Anterior cingulate cortex (tissue), 58 donors: ENCODE measurements around the gene RP2.

Experiments
- DNase-seq, 58 donors: peaks; one replicate each; lab custom pipeline; 2025; lab: John Stamatoyannopoulos, UW

The RP2 gene

DNA sequence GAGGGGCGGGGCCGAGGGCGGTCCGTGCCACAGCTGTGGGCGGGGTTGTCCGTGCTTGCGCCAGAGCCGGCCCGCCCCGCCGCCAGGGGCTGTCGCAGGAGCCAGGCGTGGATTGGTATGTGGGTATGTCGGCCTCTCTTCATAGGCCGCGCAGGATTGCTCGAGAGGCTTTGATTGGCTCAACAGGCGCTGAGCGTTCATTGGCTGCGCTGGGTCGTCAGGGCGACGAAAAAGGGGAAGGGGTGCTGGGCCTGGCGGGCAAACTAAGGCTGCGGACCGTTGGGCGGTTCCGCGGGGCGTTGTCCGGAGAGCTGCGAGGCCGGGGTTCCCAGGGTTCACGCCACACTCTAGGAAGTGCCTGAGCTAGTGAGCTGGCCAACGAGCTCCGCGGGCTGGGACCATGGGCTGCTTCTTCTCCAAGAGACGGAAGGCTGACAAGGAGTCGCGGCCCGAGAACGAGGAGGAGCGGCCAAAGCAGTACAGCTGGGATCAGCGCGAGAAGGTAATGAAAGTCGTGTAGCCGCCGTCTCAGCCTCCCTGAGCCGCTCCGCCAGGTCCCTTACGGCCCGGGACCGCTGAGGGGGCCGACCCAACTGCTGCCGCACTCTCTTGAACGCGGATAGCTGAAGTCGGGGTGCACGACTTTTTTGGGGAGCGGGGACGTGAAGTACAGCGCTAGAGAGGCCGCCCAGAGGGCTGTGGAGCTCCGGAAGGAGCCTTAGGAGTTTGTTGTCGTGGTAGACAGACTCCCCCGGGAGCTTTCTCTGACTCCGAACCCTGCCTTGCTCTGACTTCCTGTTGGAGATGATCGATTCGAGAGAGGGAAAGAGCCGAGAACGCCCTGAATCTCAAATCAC is at the start of gene RP2:
Gene RP2, plus strand, starts transcription at position 343 of the 857 bp plus-strand sequence. Its CDS starts 58 bp downstream, at position 401.
- peak; percentile 8 to 94 (median 83) for DNase-seq

DNA sequence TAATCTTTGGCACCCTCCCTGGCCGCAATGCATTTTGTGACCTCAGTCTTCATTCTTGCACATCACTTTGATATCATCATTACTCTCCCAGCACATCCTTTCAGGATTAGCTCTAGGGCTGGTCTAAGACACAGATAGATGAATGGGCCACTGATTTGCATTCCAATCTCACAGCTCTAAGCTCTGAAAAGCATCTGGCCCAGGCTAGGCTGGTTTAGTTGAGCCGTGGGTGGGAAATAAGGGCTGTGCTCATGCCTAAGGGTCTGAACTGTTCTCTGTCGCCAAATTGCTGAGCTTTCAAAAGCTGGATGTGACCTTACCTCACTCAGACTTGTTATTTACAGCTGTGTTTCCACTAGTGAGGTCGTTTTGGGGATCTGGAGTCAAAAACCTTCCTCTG is 47.9 kb upstream of the RP2 start:
- no peak for DNase-seq

DNA sequence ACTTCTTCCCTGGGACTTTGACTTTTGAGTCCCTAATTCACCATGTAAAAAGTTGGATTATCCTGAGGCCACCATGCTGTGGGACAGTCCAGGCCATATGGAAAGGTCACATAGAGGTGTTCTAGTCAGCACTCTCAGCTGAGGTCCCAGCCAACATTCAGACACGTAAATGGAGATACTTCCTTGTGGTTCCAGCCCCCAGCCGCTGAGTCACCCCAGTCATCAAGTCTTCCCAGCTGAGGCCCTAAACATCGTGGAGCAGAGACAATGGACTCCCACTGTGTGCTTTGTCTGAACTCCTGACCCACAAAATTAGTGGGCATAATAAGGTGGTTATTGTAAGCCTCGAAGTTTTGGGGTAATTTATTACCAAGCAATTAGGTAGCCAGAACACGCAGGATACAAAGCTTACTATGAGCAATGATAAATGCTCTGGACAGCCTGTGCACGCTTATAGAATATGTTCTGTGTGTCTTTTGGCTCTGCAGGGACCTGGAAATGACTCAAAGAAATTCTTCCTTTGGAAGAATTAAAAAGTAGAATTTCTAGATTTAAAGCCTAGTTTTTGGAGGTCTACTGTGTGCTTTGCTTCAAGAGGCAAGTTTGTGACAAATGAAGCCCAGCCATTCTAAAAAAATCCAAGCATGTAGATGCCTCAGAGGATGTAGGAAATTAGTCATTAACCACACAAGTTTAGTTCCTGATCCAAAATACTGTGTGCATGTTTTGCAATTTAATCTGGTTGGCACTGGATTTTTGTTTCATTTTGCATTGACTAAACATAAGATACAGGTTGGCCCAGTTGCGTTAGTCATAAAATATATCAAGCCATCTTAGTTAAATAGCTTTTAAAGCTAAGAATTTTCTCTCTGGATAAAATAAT is 44.7 kb upstream of the RP2 start:
- DNase-seq: no peak

DNA sequence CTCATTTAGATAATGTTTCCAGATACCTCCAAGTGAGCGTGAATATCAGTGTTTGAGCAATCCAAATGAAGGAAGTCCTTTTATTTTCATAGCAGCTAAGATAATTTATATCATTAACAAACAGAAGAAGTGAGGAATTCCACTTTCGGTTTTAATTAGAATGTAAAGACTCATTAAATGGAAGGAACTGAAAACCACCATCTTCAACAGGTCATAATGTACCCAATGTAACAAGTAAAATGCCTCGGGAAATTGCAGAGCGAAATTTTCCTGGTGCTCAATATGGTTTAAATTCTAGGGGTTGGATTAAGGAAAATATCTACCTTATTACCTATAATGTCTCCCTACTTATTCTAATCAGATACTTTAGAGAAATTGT is 44.0 kb upstream of the RP2 start:
- DNase-seq: no peak

DNA sequence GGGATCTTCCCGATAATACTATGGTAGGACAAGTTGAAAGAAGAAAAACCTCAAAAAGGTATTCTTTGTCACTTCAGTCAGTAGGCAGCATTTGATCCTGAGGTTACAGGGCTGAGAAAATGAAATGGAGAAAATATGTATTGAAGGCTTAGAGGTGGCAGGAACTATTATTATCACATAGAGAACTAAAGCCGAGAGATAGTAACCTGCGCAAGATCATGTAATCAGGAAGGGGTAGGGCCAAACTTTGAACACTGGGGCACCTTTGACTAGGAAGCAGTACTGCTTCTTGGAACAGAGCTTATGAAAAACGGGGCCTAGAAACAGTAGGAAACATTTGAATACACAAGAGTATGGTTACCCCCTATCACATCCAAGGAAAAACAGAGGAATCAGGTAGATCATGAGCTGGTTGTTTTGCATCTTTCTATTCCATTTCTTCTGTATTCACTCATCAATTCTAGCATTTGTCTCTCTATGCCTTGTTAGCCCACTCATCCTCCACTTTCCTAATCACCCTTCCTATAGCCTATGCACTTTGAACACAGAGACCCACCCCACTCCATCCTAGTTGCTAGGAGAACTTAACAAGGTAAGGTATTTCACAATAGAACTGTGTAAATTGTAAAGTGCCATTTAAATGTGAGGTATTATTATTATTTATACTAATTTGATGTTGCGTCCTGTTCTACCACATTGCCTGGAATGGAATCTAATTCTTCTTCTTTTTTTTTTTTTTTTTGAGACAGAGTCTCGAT is 43.3 kb upstream of the RP2 start:
- no peak for DNase-seq

DNA sequence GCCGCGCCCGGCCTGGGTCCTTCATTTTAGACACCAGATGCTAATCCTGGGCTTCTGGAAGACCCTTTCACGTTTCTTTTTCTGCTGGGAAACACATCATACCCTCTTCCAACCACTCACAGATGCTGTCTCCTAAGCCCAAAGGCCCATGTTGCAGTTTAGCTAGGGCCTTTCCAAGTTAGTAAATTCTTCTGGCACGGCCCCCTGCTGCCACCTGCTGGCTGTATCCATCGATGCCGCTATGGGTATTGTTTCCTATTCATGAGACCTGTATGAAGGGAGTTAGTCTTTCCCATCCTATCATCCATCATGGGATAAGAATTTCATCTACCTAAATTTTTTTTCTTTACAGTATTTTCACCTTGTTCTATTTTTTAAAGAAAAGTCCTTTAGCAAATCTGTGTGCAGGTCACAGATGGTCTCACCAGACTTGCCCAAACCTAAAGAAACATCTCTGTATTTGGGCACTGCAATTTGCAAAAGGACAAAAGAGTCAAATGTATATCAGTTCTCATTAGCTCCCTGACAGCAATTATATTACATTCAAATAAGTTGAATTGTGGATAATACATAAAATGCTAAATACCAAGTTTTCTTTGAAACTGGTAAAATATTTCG is 40.2 kb upstream of the RP2 start:
- DNase-seq: peak in 55 of 58 donors; percentile 0 to 78 (median 27)

DNA sequence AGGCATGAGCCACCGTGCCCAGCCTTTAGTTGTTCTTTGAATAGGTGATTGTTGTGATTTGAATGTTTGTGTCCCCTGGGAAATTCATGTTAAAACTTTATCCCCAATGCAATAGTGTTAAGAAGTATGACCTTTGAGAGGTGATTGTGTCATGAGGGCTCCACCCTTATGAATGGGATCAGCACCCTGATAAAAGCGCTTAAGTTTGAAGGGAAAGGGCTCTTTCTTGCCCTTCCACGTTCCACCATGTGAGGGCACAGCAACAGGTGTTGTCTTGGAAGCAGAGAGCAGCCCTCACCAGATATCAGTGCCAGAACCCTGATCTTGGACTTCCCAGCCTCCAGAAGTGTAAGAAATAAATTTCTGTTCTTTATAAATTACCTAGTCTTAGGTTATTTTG is 33.7 kb upstream of the RP2 start:
- DNase-seq: no peak

DNA sequence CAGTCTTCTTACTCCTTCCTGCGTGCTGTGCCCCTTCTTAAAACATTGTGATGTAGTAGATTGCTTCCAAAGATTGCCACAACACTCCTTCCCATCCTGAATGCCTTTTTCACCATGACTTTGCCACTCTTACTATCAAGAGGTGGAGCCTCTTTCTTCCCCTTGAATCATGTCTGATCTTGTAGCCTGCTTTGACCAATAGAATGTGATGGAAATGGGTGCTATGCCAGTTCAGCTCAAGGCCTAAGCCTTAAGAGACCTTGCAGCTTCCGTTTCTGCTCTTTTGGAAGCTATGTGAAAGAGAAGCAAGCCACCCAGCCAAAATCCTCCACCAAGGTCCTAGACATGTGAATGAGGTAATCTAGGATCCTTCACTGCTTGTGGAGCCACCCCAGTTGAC is 31.6 kb upstream of the RP2 start:
- DNase-seq: no peak

DNA sequence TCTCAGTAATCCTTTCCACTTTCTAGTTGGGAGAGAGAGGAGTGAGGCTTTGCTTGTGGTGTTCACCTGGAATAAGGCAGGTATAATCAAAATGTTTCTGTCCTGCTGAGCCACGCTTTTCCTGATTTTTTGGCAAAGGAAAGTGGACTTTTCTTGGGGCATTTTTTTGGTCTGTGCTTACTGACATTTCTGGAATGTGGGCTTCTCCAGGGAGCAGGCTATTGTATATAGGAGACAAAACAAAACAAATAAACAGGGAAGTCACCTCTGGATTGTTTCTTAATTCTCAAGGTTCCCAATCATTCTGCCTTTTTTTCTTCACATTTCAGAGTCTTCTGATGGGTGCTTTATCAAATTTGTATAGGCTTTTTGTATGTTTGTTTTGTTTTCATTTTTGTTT is 25.7 kb upstream of the RP2 start:
- no peak for DNase-seq

DNA sequence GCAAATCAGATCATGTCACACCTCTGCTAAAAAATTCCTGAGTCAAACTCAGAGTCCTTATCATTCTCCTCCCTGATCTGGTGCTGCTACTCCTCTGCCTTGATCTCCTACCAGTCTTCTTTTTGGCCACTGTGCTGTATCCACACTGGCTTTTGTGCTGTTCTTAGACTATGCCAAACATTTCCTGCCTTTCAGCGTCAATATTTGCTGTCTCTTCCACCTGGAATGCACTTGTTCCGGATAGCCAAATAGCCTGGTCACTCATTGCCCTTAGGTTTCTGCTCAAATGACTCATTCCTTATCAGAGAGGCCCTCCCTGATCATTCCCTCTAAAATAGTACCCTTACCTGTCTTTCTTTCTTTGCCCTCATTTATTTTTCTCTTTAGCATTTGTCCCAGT is 24.4 kb upstream of the RP2 start:
- DNase-seq: no peak

DNA sequence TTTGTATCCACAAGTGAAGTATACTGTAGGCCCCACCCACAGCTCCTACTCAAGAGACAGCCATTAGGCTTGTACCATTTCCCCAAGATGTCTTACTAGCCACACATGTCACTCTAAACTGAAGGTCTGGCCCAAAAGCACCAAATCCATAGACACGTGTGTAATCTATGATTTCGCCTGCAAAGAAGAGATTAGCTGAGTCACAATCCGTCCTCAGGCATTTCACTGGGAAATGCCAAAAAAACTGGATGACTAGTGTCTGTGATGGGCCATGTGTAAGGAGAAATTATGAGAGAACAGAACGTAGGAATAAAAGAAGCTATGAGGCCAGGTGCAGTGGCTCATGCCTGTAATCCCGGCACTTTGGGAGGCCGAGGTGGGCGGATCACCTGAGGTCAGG is 21.9 kb upstream of the RP2 start:
- DNase-seq: no peak

DNA sequence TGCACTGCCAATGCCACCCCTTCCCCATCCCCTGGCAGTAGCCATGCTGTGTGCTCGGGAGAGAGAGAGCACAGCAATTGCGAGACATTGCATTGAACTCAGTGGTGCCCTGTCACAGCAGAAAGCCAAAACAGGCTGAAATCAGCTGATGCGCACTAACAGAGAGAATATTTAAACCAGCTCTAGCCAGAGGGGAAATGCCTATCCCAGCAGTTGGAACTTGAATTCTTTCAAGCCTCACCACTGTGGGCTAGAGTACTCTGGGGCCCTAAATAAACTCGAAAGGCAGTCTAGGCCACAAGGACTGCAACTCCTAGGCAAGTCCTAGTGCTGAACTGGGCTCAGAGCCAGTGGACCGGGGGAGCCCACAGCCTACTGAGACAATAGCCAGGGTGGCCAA is 17.7 kb upstream of the RP2 start:
- no peak for DNase-seq

DNA sequence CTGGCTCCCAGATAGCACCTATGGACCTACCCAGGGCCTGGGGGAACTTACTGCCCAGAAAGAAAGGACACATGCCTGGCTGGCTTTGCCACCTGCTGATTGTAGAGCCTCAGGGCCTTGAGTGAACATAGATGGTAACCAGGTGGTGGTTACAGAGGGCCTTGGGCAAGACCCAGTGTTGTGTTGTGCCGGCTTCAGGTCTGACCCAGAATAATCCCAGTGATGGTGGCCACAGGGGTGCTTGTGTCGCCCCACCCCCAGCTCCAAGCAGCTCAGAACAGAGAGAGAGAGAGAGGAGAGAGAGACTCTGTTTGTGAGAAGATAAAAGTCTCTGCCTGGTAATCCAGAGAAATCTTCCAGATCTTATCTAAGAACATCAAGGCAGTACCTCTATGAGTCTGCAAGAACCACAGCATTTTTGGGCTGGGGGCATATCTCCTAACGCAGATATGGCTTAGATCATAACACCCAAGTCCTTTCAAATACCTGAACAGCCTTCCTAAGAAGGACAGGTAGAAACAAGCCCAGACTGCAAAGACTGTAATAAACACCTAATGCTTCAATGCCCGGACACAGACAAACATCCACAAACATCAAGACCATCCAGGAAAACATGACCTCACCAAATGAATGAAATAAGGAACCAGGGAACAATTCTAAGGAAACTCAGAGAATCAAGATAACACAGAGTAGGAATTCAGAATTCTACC is 16.3 kb upstream of the RP2 start:
- DNase-seq: no peak

DNA sequence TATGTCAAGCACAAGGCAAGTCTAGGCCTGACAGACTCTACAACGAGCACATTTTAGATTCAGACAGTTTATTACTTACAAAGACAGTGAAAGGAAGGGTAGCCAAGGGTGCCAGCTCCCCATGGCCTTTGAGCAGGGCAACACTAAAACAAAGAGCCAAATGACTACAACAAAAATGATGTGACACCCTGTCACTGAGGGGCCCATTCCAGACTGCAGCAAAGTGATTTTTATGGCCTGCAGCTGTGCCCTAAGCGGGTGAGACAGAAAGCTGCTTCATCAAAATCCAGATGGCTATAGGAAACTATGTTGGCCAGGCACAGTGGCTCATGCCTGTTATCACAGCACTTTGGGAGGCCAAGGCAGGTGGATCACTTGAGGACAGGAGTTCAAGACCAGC is 13.4 kb upstream of the RP2 start:
- no peak for DNase-seq

DNA sequence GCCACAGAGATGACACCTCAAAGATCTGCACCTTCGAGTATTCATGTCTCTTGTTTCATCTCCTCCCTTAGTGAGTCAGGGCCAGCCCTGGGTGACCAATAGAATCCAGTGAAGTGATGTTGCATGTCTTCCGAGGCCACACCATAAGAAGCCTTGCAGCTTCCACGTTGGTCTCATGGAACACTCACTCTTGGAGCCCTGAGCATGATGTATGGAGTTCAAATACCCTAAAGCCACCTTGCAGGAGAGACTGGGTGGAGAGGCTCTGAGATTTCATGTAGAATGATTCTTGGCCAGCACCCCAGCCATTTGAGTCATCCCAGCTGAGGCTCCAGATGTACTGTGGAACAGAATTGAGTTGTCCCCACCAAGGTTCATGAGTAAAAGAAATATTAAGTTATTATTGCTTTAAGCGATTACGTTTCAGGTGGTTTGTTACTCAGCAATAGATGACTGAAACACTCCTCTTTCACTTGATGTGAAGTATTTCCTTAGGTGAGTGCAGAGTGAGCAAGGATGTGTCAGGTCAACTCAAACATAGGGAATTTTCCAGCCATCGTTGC is 5.0 kb upstream of the RP2 start:
- DNase-seq: no peak

DNA sequence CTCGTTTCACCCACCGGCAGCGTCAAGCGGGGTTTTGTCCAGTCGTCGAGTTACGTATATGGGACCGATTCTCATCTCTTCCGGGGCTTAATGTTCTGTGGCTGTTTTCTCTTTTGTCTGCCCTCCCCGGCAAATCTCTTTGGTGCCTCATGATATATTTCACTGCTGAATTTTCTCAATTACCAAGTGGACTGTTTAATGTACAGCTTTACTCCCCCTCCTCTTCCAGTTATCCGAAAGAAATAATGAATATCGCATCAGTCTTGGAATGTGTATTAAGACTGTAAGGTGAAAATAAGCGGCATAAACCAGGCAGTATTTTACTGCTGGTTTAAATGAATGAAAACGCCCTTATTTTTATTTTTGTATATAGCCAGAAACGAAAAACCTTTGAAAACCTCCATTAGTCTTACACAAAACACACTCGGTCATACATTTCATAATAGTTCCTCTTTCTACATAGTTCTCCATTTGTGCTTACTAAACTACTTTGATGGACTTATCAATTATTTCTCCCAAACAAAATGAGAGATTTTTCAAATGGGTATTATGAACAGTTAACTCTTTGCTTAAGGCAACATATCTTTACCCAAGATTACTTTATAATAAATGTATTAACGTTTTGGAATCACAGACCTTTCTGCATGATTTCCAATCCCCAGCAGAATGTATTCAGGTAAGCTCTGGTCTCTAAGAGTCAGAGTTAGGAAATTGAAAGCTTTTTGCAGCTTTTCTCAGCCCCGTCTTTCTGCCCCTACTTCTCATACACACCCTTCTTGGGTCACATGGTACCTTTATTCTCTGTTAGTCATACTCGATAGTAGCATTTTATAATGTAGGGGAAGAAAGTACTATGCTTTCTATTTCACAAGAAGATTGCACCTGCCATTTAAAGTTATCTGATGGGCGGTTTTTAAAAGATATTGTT is 979 bp downstream of the RP2 start:
- no peak for DNase-seq

DNA sequence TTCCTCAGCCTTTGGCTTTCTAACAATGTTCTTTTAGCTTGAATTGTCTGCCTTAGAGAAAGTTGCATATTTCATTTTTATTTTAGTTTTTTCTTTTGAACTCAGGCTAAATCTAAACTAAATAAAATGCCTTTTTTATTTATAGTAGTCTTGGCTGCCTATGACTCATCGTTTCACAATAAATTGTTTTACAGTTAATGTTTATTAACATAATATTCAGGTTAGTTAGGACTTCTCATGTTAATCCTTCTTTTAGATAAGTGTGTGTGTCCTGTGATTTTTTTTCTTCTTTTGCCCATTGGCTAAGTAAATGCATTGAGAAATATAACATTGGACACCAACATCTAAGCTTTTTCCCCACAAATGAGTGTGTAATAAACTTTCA is 1.6 kb downstream of the RP2 start:
- no peak for DNase-seq

DNA sequence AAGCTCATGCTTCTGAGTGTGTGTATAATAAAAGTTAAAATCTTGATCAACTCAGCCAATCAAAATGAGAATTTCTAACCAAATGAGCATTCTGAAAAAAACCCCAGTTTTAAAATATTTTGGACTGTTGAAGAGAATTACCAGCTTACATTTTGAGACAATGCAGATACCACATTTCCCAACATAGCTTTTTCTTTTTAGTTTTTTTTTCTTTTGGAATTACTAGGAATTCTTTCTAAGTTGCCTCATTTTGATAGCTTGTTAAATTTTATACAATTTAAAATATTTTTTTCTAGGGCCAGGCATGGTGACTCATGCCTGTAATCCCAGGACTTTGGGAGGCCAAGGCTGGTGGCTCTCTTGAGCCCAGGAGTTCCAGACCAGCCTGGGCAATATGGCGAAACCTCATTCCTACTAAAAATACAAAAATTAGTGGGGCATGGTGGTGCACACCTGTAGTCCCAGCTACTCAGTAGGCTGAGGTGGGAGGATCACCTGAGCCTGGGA is 2.2 kb downstream of the RP2 start:
- no peak for DNase-seq
